ENCODE results near the gene TMA7B.
"Not testable (repeated sequence)": the region's sequence is repeated elsewhere in the genome, so short reads cannot be mapped to it uniquely, and the experiment has no call there.

Gene TMA7B

GRCh38 chr22:39983346-39983745 is 23.1 kb downstream of the TMA7B start:
- DNase-seq (ENCODE audit: low read depth, low spot score): no peak

GRCh38 chr22:39984006-39984405 is 23.8 kb downstream of the TMA7B start:
- no peak for DNase-seq (ENCODE audit: low read depth, low spot score)

GRCh38 chr22:39984746-39985145 is 24.5 kb downstream of the TMA7B start:
- DNase-seq (ENCODE audit: low read depth, low spot score): no peak

- no peak for DNase-seq (ENCODE audit: low read depth, low spot score)
These were observed 25.3 kb downstream of the TMA7B start for GRCh38 chr22:39985383-39986035.

DNA sequence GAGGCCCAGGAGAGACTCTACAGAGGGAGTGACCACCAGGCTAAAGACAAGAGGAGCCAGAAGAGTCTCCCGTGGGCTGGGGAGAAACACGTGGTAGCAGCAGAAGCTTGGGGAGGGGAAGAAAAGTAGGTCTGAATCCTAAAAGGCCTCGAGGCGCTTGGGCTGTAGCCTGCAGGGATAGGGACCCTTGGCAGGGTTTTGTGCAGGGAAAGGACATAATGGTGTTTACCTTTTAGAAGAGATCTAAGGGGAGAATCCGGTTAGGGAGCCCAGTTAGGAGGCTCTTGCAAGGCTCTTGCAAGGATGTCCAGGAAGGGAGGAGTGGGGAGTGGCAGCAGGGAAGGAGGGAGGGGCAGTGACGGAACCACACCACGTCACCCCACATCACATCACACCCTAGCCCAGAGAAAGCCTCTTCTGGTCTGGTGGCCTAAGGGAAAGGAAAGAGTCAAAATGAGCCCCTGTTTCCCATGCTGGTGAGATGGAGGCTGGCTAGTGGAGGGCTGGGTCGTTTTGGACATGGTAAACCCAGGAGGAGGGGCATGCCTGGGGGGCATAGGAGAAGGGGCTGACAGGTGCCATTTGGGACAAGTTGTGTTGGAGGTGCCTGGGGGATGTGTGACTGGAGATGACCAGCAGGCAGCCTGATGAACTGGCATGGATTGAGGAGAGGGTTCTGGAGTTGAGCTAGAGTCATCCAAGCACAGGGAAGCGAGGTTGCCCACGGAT is 28.4 kb downstream of the TMA7B start:
- no peak for DNase-seq (ENCODE audit: low read depth, low spot score)

- no peak for DNase-seq (ENCODE audit: low read depth, low spot score)
These were observed 29.4 kb downstream of the TMA7B start for GRCh38 chr22:39989633-39990032.

GRCh38 chr22:39990686-39991085 is 30.5 kb downstream of the TMA7B start:
- DNase-seq (ENCODE audit: low read depth, low spot score): no peak

DNA sequence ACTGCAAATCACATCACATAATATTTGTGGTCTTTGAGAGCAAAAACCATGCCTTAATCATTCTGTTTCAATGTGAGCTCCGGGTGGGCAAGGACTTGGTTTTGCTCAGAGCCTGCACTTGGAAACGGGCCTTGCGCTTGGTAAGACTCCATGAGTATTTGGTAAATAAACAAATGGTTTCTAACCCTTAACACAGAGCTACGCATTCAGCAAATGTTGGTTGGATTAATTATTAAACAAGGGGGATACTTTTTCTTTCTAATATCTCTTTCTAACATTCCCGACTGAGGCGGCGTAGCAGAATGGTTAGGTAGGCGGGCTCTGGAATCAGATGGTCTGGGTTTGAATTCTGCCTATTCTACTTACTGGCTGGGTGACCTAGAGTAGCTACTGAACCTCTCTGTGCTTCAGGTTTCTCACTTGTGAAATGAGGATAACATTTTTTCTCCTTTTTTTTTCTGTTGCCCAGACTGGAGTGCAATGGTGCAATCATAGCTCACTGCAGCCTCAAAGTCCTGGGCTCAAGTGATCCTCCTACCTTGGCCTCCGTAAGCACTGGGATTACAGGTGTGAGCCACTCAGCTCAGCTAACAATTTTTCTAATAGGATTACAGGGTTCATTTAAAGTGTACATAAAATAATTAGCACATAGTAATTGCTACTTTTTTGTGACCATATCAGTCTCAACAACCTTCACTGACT is 31.1 kb downstream of the TMA7B start:
- no peak for DNase-seq (ENCODE audit: low read depth, low spot score)

- DNase-seq (ENCODE audit: low read depth, low spot score): no peak
These were observed 32.1 kb downstream of the TMA7B start for GRCh38 chr22:39992088-39992826.

DNA sequence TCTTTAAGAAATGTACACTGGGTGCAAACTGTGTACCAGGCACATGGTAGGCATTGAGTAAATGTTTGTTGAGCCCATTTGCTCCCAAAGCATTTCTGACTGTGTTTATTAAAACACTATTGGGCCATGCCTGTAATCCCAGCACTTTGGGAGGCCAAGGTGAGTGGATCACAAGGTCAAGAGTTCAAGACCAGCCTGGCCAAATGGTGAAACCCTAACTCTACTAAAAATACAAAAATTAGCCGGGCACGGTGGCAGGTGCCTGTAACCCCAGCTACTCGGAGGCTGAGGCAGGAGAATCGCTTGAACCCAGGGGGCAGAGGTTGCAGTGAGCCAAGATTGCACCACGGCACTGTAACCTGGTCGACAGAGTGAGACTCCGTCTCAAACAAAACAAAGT is 32.7 kb downstream of the TMA7B start:
- not testable (repeated sequence) for DNase-seq (ENCODE audit: low read depth, low spot score)

GRCh38 chr22:39994041-39994565 is 33.9 kb downstream of the TMA7B start:
- DNase-seq (ENCODE audit: low read depth, low spot score): no peak

DNA sequence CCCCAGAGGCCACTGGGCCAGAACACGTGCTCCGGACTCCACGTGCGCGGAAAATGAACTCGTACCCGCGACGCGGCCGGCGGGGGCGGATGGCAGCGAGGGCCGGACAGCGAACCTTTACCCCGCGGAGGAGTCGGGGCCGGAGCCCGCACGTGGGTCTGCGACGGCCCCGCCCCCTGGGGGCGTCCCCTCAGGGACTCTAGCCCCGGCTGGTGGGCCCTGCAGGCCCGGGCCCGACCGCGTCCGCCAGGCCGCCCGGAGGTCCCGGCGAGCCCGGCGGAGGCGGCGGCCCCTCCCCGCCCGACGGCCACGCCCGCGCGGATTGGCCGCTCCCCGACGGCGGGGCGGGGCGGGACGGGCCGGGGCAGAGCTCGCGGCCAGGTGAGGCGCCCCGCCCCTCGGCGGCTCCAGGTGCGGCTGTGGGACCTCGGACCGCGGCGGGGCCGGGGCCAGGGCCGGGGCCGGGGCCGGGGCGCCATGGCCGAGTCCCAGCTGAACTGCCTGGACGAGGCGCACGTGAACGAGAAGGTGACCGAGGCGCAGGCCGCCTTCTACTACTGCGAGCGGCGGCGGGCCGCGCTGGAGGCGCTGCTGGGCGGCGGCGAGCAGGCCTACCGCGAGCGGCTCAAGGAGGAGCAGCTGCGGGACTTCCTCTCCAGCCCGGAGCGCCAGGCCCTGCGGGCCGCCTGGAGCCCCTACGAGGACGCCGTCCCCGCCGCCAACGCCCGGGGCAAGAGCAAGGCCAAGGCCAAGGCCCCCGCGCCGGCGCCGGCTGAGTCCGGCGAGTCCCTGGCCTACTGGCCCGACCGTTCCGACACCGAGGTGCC is 34.6 kb downstream of the TMA7B start, which contains the start of gene FAM83F:
Gene FAM83F (plus strand): TSS at position 389 of the 827 bp plus-strand sequence. CDS start 89 bp downstream, at position 478.
- DNase-seq (ENCODE audit: low read depth, low spot score): no peak

DNA sequence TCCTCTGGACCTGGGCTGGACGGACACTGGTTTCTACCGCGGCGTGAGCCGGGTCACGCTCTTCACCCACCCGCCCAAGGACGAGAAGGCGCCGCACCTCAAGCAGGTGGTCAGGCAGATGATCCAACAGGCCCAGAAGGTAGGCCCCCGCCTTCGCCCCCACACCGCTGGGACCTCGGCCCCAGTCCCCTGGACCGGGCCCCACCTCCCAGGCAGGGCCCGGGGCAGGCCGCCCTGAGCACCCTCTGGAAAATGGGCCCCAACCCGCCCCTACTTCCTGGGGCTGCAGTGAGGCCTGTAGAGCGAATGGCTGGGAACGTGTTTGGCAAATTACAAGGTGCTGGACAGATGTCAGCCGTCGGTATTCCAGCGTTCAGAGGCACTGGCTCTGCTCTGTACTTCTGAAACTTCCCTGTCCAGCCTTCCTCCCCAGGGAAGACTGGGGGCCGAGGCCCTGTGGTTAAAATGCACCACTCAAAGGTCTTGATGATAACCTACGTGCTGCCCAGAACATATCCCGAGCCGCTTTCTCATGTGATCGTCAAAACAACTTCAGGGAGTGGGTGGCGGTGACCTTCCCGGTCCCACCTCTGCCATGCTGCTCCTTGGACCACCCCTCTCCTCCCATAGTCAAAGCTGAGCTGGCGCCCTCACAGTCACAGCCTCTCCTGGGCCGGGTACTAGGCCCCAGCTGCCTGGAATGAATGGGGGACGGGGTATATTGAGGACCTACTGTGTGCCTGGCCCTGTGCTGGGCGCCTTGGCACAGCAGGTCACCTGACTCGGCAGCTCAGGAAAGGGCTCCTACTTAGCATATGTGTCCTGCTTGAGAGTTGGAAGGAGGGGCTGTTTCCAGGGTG is 35.4 kb downstream of the TMA7B start:
- DNase-seq (ENCODE audit: low read depth, low spot score): no peak

DNA sequence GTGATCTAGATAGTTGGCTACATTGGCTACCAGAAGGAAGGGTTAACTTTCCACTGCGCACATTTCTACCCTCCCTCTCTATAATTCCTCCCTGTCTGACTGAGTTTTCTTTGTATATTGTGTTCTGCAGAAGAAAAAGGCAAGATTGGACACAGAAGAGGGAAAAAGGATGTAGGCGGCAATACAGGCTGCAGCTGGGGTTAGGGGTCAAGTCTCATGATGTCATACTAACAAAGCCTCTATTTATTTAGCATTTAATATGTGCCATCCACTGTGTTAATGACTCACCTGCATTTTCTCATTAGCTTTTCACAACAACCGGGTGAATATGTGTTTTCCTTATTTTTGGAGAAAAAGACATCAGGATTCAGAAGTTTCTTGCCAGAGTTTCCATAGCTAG is 36.5 kb downstream of the TMA7B start:
- DNase-seq (ENCODE audit: low read depth, low spot score): no peak

DNA sequence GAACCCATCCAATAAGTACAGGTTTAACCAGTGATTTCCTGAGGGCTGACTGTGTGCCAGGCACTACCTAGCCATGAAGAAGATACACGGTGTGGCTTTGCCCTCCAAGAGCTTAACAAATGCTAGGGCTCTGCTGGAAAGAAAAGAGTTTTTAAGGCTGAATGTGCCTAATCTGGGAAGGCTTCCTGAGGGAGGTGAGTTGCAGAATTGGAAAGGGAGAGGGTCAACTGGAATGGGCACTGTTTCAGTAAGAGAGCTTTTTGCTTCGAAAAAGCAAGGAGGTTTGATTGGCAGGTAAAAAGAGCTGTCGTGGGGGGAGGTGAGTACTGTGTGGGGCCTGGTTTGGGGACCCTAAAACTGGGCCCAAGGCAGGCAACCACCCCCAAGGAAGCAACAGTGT is 37.2 kb downstream of the TMA7B start:
- no peak for DNase-seq (ENCODE audit: low read depth, low spot score)

DNA sequence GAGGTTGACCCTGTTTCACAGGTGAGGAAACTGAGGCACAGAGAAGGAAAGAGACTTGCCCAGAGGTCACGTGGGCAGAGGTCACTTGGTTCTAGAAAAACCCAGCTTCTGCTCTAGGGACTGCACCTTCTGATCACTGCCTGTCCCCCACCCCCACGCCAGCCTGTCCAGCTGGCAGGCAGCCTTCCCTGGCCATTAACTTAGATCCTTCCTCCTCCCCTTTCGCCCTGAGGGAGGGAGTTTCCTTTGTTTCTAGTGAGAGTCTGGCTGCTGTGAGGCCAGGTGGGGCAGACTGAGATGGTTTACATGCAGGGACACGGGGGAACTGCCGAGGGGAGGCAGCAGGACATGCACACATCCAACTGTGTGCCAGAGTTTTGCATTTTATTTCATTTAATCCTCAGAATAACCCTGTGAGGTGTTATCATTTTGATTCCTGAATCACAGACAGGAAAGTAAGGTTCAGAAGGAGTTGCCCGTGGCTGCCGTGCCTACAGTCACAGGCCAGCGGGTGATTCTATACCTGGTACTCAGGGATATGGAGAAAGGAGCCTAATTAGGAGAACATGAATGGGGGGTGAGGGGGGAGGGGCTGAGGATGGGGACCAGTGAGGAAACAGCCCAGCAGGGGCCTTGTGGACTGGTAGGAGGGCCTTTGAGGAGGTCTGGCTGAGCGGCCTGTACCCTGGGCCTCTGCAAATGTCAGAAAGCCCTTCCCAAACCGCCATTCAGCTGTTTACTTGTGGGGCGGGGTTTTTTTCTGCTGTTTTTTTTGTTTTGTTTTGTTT is 37.9 kb downstream of the TMA7B start:
- DNase-seq (ENCODE audit: low read depth, low spot score): no peak

GRCh38 chr22:39999144-39999757 is 39.1 kb downstream of the TMA7B start:
- DNase-seq (ENCODE audit: low read depth, low spot score): no peak

DNA sequence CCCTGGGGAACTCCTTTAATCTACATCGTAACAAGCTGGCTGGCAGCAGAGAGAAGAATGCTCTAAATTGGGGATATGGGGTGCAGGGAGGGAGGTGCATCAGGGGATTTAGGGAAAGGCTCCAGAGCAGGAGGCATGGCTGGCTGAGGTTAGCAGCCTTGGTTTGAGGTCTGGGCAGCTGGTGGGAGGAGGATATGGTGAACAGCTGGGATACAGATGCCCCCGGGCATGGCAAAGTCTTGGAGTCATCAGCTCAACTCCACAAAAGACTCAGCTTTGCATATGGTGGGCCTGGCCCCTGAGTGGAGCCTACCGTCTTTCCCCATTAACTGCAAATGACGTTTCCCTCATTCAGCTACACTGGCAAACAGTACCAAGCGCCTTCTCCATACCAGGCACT is 40.0 kb downstream of the TMA7B start:
- DNase-seq (ENCODE audit: low read depth, low spot score): no peak

GRCh38 chr22:40001106-40001505 is 40.9 kb downstream of the TMA7B start:
- no peak for DNase-seq (ENCODE audit: low read depth, low spot score)

Measured in brain pericyte (primary cell).